Esophagus muscularis mucosa (tissue), 4 donors: Measurements from ENCODE around the gene TMUB1. TPM values are rescaled to one million over a fixed set of nuclear protein-coding genes. Genes with fewer than 3 reads are reported as not detected.

Experiments
- DNase-seq: peaks from one replicate; pipeline ENCODE4 v3.0.0-alpha.2; 2017; ENCODE audit errors: extremely low spot score
- H3K27ac ChIP-seq, 4 donors: fragments of 200-600 bp; sonication (generic); replicated peaks in 1 of 4; 1 replicate in 3 of 4; 2 replicates in 1 of 4; pipeline ENCODE4 v1.5.1; 2016 to 2019; ENCODE audit warnings: mild to moderate bottlenecking in 1 of 4
- H3K27me3 ChIP-seq, 4 donors: fragments of 200-600 bp; sonication (generic); one replicate each; pipeline versions ENCODE4 v1.5.1 to v1.6.0; 2016 to 2019
- H3K36me3 ChIP-seq, 4 donors: fragments of 200-600 bp; sonication (generic); one replicate each; pipeline ENCODE4 v1.5.1; 2016 to 2019
- H3K4me1 ChIP-seq, 4 donors: fragments of 200-600 bp; sonication (generic); one replicate each; pipeline ENCODE4 v1.5.1; 2016 to 2019
- H3K4me3 ChIP-seq, 4 donors: fragments of 200-600 bp; sonication (generic); 1 replicate in 2 of 4; 2 replicates in 2 of 4; pipeline ENCODE4 v1.5.1; 2016 to 2019; ENCODE audit warnings: mild to moderate bottlenecking in 4 of 4, moderate library complexity in 1 of 4
- H3K9me3 ChIP-seq, 4 donors: fragments of 200-600 bp; sonication (generic); 1 replicate in 3 of 4; 2 replicates in 1 of 4; pipeline ENCODE4 v1.5.1; 2016 to 2019
- EP300 ChIP-seq: sonication (generic); formaldehyde crosslinking; IDR thresholded peaks from one replicate; pipeline ENCODE4 v1.6.1; 2017; ENCODE audit warnings: antibody characterized with exemption
- POLR2A ChIP-seq: fragments of 450-650 bp; IDR thresholded peaks from one replicate; pipeline ENCODE4 v1.6.1; 2017; ENCODE audit warnings: antibody characterized with exemption, moderate library complexity, mild to moderate bottlenecking, low read depth
- POLR2AphosphoS5 ChIP-seq, 2 donors: sonication (generic); formaldehyde crosslinking; IDR thresholded peaks; one replicate each; pipeline ENCODE4 v1.6.1; 2017; ENCODE audit warnings: antibody characterized with exemption in 2 of 2
- WGBS: methylation state at CpG from one replicate; pipeline ENCODE4 v1.1.5; 2018; 5-methylcytosine and 5-hydroxymethylcytosine counted together
- intact Hi-C: fragments of 100-400 bp; cut with DNase I; formaldehyde crosslinking; loops from one replicate; pipeline ENCODE4 v1.15.1; 2023
- total RNA-seq, 4 donors: library from RNA; depleted of rRNA; stranded (reverse); fragments of >200 nt; gene quantifications; one replicate each; pipeline versions ENCODE4 v1.1.0 to v1.2.1, GENCODE V29; 2016
- TF ChIP-seq, protein P1 (sequence below), 3 experiments: fragments of 200-600 bp in 2 of 3; fragments of 450-650 bp in 1 of 3; sonication (generic) in 2 of 3; IDR thresholded peaks; one replicate each; pipeline ENCODE4 v1.5.1; 2017 to 2019; ENCODE audit warnings: antibody characterized with exemption in 3 of 3, mild to moderate bottlenecking in 2 of 3, moderate library complexity in 1 of 3

The TMUB1 gene
- total RNA-seq, 4 donors from 2014 or later: 39.0 to 66.6 (median 51.4) TPM

DNA sequence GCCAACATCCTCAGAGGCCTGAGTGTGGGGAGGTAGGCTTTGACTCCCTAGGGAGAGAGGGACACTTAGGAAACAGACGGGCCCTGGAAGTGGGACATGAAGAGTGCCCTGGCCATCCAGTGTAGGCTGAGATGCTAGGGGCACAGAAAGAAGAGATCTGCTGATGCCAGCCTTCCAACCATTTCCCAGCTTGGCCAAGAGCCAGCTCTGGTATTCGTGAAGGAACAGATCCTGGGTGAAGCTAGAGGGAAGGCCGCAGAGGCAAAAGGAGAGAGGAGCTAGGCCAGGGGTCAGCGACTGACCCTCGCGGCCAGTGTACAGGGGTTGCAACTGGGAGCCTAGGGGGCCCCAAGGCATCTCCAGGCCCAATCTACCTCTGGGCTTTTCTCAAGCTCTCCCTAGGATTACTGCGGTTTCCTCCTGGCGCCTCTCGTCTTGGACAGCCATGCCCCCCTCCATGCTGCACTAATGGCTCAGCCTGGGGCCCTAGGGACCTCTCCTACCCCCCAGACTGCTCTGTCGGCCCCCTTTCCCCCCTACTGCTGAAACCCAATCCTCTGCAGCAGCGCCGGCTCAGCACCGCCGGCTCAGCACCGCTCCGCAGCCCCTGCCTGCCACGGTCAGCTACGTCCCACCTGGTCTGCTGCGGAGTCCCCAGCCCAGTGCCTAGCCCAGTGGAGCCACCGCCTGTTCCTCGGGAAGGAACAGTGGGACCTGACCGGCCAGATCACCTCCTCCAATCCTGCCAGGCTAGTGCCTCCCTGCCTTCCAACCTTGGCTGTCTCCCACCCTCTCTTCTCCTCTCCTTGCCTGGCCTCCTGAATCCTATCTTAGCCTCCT lies 35.1 kb downstream of the TMUB1 start, which contains the start of gene ASIC3:
TSS of gene ASIC3 (plus strand) at position 556 of the 840 bp plus-strand sequence. CDS start 355 bp downstream, outside the sequence.
- Histone ChIP-seq H3K4me3 (no peak within 1 kb of the TSS), H3K4me1 (peaks cover 9 to 32% (median 22%) of the 10 kb centered on the region in 4 donors), H3K36me3 (peaks cover 0 to 33% (median 28%) of the 10 kb centered on the region in 4 donors), H3K9me3 (no peaks in the 10 kb centered on the region), H3K27me3 (peaks cover 0 to 15% (median 0%) of the 10 kb centered on the region in 4 donors), H3K27ac (no peak within 1 kb of the TSS)
- intact Hi-C loops: no loop called here
- WGBS: 80% methylated on average over 22 of the region's 22 CpGs
- DNase-seq: no peak
- no peak for TF ChIP-seq EP300
- TF ChIP-seq POLR2A: no peak
- TF ChIP-seq POLR2AphosphoS5 (IDR thresholded peaks at IDR 0.05): no peak
- TF ChIP-seq, protein P1, sequence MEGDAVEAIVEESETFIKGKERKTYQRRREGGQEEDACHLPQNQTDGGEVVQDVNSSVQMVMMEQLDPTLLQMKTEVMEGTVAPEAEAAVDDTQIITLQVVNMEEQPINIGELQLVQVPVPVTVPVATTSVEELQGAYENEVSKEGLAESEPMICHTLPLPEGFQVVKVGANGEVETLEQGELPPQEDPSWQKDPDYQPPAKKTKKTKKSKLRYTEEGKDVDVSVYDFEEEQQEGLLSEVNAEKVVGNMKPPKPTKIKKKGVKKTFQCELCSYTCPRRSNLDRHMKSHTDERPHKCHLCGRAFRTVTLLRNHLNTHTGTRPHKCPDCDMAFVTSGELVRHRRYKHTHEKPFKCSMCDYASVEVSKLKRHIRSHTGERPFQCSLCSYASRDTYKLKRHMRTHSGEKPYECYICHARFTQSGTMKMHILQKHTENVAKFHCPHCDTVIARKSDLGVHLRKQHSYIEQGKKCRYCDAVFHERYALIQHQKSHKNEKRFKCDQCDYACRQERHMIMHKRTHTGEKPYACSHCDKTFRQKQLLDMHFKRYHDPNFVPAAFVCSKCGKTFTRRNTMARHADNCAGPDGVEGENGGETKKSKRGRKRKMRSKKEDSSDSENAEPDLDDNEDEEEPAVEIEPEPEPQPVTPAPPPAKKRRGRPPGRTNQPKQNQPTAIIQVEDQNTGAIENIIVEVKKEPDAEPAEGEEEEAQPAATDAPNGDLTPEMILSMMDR (IDR thresholded peaks at IDR 0.05): no peak

DNA sequence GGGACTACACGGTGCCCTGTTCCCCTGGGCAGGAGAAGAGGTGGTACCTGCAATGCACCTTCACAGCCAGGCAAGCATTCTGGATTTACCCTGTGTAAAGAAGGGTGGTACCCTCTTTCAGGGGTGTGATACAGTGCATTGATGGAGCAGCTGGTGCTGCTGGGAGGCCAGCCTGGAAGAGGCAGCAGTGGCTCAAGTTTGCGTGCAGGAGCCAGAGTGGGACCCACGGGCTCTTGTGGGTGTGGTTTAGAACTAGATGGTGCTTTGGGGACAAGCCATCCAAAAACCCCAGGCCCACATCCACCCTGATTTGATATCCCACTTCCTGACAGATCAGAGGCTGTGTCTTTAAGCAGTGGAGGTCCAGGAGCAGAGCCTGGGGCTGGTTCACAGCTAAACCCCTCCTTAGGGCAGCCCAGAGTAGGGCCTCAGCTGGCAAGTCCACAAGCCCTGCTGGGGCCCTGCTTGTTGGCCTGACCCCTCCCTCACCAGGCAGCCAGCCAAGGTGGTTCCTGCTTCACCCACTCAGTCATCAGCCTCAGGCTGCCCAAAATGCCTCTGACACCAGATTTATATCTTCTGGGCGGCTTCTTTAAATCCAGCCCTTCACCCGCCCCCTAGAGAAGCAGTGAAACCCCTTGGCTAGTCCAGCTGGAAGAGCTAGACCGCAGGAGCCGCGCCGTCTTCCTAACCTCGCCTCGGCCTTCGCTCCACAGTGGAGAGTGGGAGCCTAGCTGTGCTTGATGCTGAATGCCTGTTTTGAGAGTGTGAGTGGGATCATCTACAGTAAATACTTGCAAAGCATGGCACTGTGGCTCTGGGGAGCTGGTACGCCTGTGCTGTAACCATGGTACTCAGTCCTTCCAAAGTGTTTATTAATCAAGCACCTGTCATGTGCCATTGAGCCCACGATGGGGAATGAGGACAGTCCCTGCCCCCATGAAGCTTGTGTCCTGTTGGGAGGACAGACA lies 36.4 kb downstream of the TMUB1 start:
- peaks cover 9 to 30% (median 22%) of the 10 kb centered on the region in 4 donors for H3K4me1 ChIP-seq
- WGBS: 54% methylated on average over 9 of the region's 14 CpGs
- H3K9me3 ChIP-seq: no peaks in the 10 kb centered on the region
- no peak overlapping the region for H3K4me3 ChIP-seq
- intact Hi-C loops: no loop called here
- H3K27ac ChIP-seq: no peak overlapping the region
- peaks cover 0 to 45% (median 40%) of the 10 kb centered on the region in 4 donors for H3K36me3 ChIP-seq
- DNase-seq: no peak
- TF ChIP-seq EP300 (no peak), POLR2AphosphoS5 (IDR thresholded peaks at IDR 0.05) (no peak)
- TF ChIP-seq, protein P1 (IDR thresholded peaks at IDR 0.05): no peak
- H3K27me3 ChIP-seq: peaks cover 0 to 15% (median 0%) of the 10 kb centered on the region in 4 donors

DNA sequence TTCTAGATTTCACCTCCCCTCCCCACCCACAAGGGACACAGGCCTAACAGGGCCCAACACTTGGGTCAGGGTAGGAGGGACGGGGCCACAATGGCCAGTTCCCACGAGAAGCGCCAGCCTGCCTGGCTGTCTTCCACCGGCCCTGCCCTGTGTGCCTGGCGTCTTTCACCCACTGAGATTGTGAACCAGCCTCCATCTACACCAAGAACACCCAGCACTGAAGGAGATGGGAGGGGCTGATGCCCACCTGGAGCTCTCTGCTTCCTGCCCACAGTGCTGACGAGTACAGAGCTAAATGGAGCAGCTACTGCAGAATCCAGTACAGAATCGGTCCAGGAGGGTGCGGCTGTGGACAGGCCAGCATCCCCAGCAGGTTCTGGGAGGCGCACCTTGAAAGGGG lies 37.3 kb downstream of the TMUB1 start:
- WGBS: 90% methylated on average over 6 of the region's 9 CpGs
- no peak for DNase-seq
- Histone ChIP-seq H3K4me1 (peaks cover 2 to 21% (median 14%) of the 10 kb centered on the region in 4 donors), H3K4me3 (no peak overlapping the region), H3K27me3 (peaks cover 0 to 8% (median 0%) of the 10 kb centered on the region in 4 donors), H3K27ac (no peak overlapping the region), H3K9me3 (no peaks in the 10 kb centered on the region), H3K36me3 (peaks cover 0 to 54% (median 49%) of the 10 kb centered on the region in 4 donors)
- TF ChIP-seq, protein P1 (IDR thresholded peaks at IDR 0.05): no peak
- TF ChIP-seq POLR2AphosphoS5 (IDR thresholded peaks at IDR 0.05) (no peak), POLR2A (no peak), EP300 (no peak)
- intact Hi-C loops: no loop called here

DNA sequence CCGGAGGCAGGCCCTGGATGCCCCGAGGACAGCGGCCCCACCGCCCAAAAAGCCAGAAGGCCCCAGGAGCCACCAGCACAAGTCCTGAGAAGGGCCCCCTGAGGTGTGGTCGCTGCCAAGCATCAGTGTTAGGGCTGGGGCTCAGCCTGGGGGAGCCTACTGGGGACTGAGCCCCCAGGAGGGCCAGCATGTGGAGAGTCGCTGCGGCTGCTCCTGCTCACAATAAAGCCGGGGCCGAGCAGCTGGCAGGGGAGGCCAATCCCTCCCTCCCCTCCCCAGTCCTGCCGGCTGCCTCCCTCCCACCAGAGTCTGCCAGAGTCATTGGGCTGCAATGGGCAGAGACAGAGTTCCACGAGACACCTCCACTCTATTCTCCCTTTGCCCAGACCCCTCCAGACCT lies 38.0 kb downstream of the TMUB1 start:
- no peaks in the 10 kb centered on the region for H3K9me3 ChIP-seq
- TF ChIP-seq, protein P1 (IDR thresholded peaks at IDR 0.05): no peak
- TF ChIP-seq POLR2A: no peak
- peaks cover 0 to 16% (median 10%) of the 10 kb centered on the region in 4 donors for H3K4me1 ChIP-seq
- H3K27me3 ChIP-seq: peaks cover 0 to 1% (median 0%) of the 10 kb centered on the region in 4 donors
- intact Hi-C loops: no loop called here
- no peak overlapping the region for H3K27ac ChIP-seq
- no peak overlapping the region for H3K4me3 ChIP-seq
- 83% methylated on average over 2 of the region's 11 CpGs for WGBS
- no peak for DNase-seq
- H3K36me3 ChIP-seq: peaks cover 0 to 61% (median 51%) of the 10 kb centered on the region in 4 donors
